Osteoblast (primary cell): ENCODE measurements around the gene TAS2R8. TPM values are rescaled to one million over a fixed set of nuclear protein-coding genes. Genes with fewer than 3 reads are reported as not detected.

Experiments
- DNase-seq: peaks from one replicate; pipeline ENCODE4 v3.0.0; 2011; ENCODE audit warnings: low spot score, mixed read lengths; ENCODE audit not compliant: insufficient read length; ENCODE audit errors: missing footprints
- H2AFZ ChIP-seq: 2 replicates; pipeline ENCODE4 v1.6.0; 2011; ENCODE audit warnings: mild to moderate bottlenecking, low read length
- H3K27ac ChIP-seq: 2 replicates; pipeline ENCODE4 v1.5.1; 2011; ENCODE audit warnings: mild to moderate bottlenecking, low read depth, low read length, moderate library complexity
- H3K27me3 ChIP-seq: 2 replicates; pipeline ENCODE4 v1.6.0; 2012; ENCODE audit warnings: mild to moderate bottlenecking, control low read depth, inconsistent platforms, low read length, moderate library complexity; ENCODE audit not compliant: insufficient read depth
- H3K36me3 ChIP-seq: 2 replicates; pipeline ENCODE4 v1.5.1; 2011; ENCODE audit warnings: mild to moderate bottlenecking, low read length, control low read depth, moderate library complexity; ENCODE audit not compliant: insufficient read depth
- H3K4me1 ChIP-seq: 2 replicates; pipeline ENCODE4 v1.5.1; 2011; ENCODE audit warnings: mild to moderate bottlenecking, low read length, control low read depth, moderate library complexity; ENCODE audit not compliant: insufficient read depth
- H3K4me2 ChIP-seq: 2 replicates; pipeline ENCODE4 v1.6.0; 2011; ENCODE audit warnings: mild to moderate bottlenecking, low read length; ENCODE audit not compliant: insufficient read depth
- H3K4me3 ChIP-seq: fragments of 200-600 bp; sonication (generic); 3 replicates; pipeline ENCODE4 v1.5.1; 2012; ENCODE audit warnings: mild to moderate bottlenecking, low read length, inconsistent platforms; ENCODE audit not compliant: insufficient read depth
- H3K79me2 ChIP-seq: 2 replicates; pipeline ENCODE4 v1.6.0; 2012; ENCODE audit warnings: mild to moderate bottlenecking, low read length, control low read depth, inconsistent platforms; ENCODE audit not compliant: insufficient read depth
- H3K9me3 ChIP-seq: 2 replicates; pipeline ENCODE4 v1.5.1; 2011; ENCODE audit warnings: low read depth, low read length, control low read depth
- H4K20me1 ChIP-seq: 2 replicates; pipeline ENCODE4 v1.6.0; 2012; ENCODE audit warnings: mild to moderate bottlenecking, low read length, control low read depth; ENCODE audit not compliant: insufficient read depth
- CTCF ChIP-seq: IDR thresholded peaks from 2 replicates; pipeline ENCODE4 v1.5.1; 2011; ENCODE audit warnings: mild to moderate bottlenecking, low read depth, low read length, moderate library complexity; ENCODE audit errors: extremely low read depth
- total RNA-seq: library from RNA; depleted of rRNA; stranded (reverse); fragments of >200 nt; gene quantifications from 2 replicates; pipeline ENCODE4 v1.2.3, GENCODE V29; 2012

The TAS2R8 gene
- under 0.01 and 0.36 TPM in 2 replicates for total RNA-seq

GRCh38 chr12:10807186-10807585 lies at the start of gene TAS2R8:
TSS of gene TAS2R8 (minus strand) at chr12:10807286. CDS start at chr12:10806980, 306 bp downstream.
- no peak for TF ChIP-seq CTCF
- H3K4me2 ChIP-seq: no peak within 1 kb of the TSS
- DNase-seq: no peak
- H3K9me3 ChIP-seq: no peaks in the 10 kb centered on the region
- no peaks in the 10 kb centered on the region for H3K36me3 ChIP-seq
- no peaks in the 10 kb centered on the region for H3K4me1 ChIP-seq
- no peaks in the 10 kb centered on the region for H4K20me1 ChIP-seq
- H3K4me3 ChIP-seq: no peak within 1 kb of the TSS
- no peaks in the 10 kb centered on the region for H3K27me3 ChIP-seq
- H3K79me2 ChIP-seq: no peaks in the 10 kb centered on the region
- H2AFZ ChIP-seq: no peak within 1 kb of the TSS
- H3K27ac ChIP-seq: no peak within 1 kb of the TSS

- DNase-seq: no peak
- Histone ChIP-seq H4K20me1 (peaks cover 8% of the 10 kb centered on the region), H3K36me3 (no peaks in the 10 kb centered on the region), H3K4me1 (peaks cover 3% of the 10 kb centered on the region), H2AFZ (no peak overlapping the region), H3K27ac (no peak overlapping the region), H3K9me3 (no peaks in the 10 kb centered on the region), H3K4me2 (no peak overlapping the region), H3K27me3 (no peaks in the 10 kb centered on the region), H3K79me2 (no peaks in the 10 kb centered on the region), H3K4me3 (no peak overlapping the region)
- TF ChIP-seq CTCF: no peak
Observed at GRCh38 chr12:10855807-10856206, 48.7 kb upstream of the TAS2R8 start.

- H3K36me3 ChIP-seq: no peaks in the 10 kb centered on the region
- H4K20me1 ChIP-seq: peaks cover 8% of the 10 kb centered on the region
- no peak overlapping the region for H3K4me3 ChIP-seq
- TF ChIP-seq CTCF: no peak
- H3K4me1 ChIP-seq: peaks cover 3% of the 10 kb centered on the region
- no peak overlapping the region for H3K4me2 ChIP-seq
- H3K9me3 ChIP-seq: no peaks in the 10 kb centered on the region
- H2AFZ ChIP-seq: no peak overlapping the region
- no peaks in the 10 kb centered on the region for H3K27me3 ChIP-seq
- DNase-seq: no peak
- H3K27ac ChIP-seq: no peak overlapping the region
- no peaks in the 10 kb centered on the region for H3K79me2 ChIP-seq
Observed at GRCh38 chr12:10853776-10854175, 46.7 kb upstream of the TAS2R8 start.

- no peak overlapping the region for H3K4me3 ChIP-seq
- H2AFZ ChIP-seq: no peak overlapping the region
- DNase-seq: no peak
- H3K27me3 ChIP-seq: no peaks in the 10 kb centered on the region
- peaks cover 3% of the 10 kb centered on the region for H3K4me1 ChIP-seq
- no peak for TF ChIP-seq CTCF
- no peaks in the 10 kb centered on the region for H3K36me3 ChIP-seq
- no peaks in the 10 kb centered on the region for H3K9me3 ChIP-seq
- H3K27ac ChIP-seq: no peak overlapping the region
- peaks cover 8% of the 10 kb centered on the region for H4K20me1 ChIP-seq
- H3K79me2 ChIP-seq: no peaks in the 10 kb centered on the region
- H3K4me2 ChIP-seq: no peak overlapping the region
Observed at GRCh38 chr12:10851243-10851858, 44.3 kb upstream of the TAS2R8 start.
